HCT116 (cell line): ENCODE data around the gene COL26A1. TPM values are rescaled to one million over a fixed set of nuclear protein-coding genes. Genes with fewer than 3 reads are reported as not detected.

Experiments
- ATAC-seq: fragments of 200-7000 bp; cut with Tn5 transposase; 2 replicates; pipeline ENCODE4 v1.9.1; 2020; ENCODE audit warnings: mild to moderate bottlenecking, moderate library complexity
- BruUV-seq: library from RNA; stranded (reverse); fragments of 400-500 nt; replicated peaks from 2 replicates; lab custom pipeline; 2021; lab: Mats Ljungman, UMichigan
- CTCF ChIA-PET: fragments of 300-600 bp; sonication (Branson Sonifier 250); formaldehyde crosslinking; loops from one replicate; lab custom pipeline; 2021; ENCODE audit warnings: antibody characterized with exemption; lab: Charles Lee
- POLR2A ChIA-PET: fragments of 300-600, 350-600 bp; sonication (Branson Sonifier 250); formaldehyde crosslinking; loops from one replicate; lab custom pipeline; 2021; ENCODE audit warnings: antibody characterized with exemption; lab: Charles Lee
- RAD21 ChIA-PET, 2 experiments: fragments of 300-600 bp; sonication (Branson Sonifier 250); formaldehyde crosslinking; loops; one replicate each; lab custom pipeline; 2023; ENCODE audit warnings: low total read pairs in 2 of 2; ENCODE audit not compliant: uncharacterized antibody in 2 of 2, unreplicated experiment in 2 of 2, low non-redundant PET in 1 of 2; lab: Charles Lee
- DNase-seq: peaks from one replicate; pipeline ENCODE4 v3.0.0-alpha.2; 2010; ENCODE audit warnings: low read depth, low spot score
- H2AFZ ChIP-seq: fragments of 200-600 bp; shearing (Covaris generic), sonication (generic); 2 replicates; pipeline ENCODE4 v1.6.1; 2017; ENCODE audit warnings: low read depth, mixed run types, mixed read lengths, antibody characterized with exemption, low read length; ENCODE audit not compliant: poor library complexity, severe bottlenecking
- H3K27ac ChIP-seq: 2 replicates; pipeline ENCODE4 v1.5.1; 2012; ENCODE audit warnings: low read depth, low read length
- H3K27me3 ChIP-seq: fragments of 200-600 bp; sonication (generic); 2 replicates; pipeline ENCODE4 v1.6.1; 2016; ENCODE audit warnings: mixed run types, low read length, mixed read lengths; ENCODE audit not compliant: insufficient read depth
- H3K36me3 ChIP-seq, 2 experiments: fragments of 200-500 bp in 1 of 2; fragments of 200-600 bp in 1 of 2; sonication (Bioruptor generic) in 1 of 2; sonication (generic) in 1 of 2; 2 replicates each; pipeline versions ENCODE4 v1.5.1 to v1.6.1; 2014 to 2016; ENCODE audit warnings: low read length in 2 of 2, inconsistent platforms in 1 of 2, mixed read lengths in 1 of 2, mixed run types in 1 of 2; ENCODE audit not compliant: insufficient read depth in 2 of 2, control insufficient read depth in 1 of 2
- H3K4me1 ChIP-seq, 2 experiments: fragments of 200-600 bp in 1 of 2; sonication (generic) in 1 of 2; 2 replicates each; pipeline versions ENCODE4 v1.5.1 to v1.6.1; 2012 to 2017; ENCODE audit warnings: low read length in 2 of 2, inconsistent platforms in 1 of 2, mild to moderate bottlenecking in 1 of 2, mixed read lengths in 1 of 2, mixed run types in 1 of 2, moderate library complexity in 1 of 2; ENCODE audit not compliant: insufficient read depth in 2 of 2, control insufficient read depth in 1 of 2
- H3K4me2 ChIP-seq: fragments of 200-600 bp; sonication (generic); 2 replicates; pipeline ENCODE4 v1.6.1; 2017; ENCODE audit warnings: mixed run types, low read length, mixed read lengths
- H3K4me3 ChIP-seq, 2 experiments: fragments of 200-600 bp in 1 of 2; sonication (generic) in 1 of 2; replicated peaks in 1 of 2; 2 replicates each; pipeline ENCODE4 v1.5.1; 2011 to 2016; ENCODE audit warnings: low read length in 2 of 2, control low read depth in 1 of 2, low read depth in 1 of 2, mild to moderate bottlenecking in 1 of 2, mixed read lengths in 1 of 2, mixed run types in 1 of 2
- H3K79me2 ChIP-seq: fragments of 200-600 bp; sonication (generic); 2 replicates; pipeline ENCODE4 v1.6.1; 2017; ENCODE audit warnings: mild to moderate bottlenecking, mixed run types, low read length, moderate library complexity, mixed read lengths; ENCODE audit not compliant: insufficient read depth
- H3K9ac ChIP-seq: fragments of 200-600 bp; sonication (generic); 2 replicates; pipeline ENCODE4 v1.6.1; 2016; ENCODE audit warnings: low read length, mixed read lengths
- H3K9me2 ChIP-seq: fragments of 200-600 bp; sonication (generic), shearing (Covaris generic); 2 replicates; pipeline ENCODE4 v1.6.1; 2017; ENCODE audit warnings: mixed run types, mild to moderate bottlenecking, moderate library complexity; ENCODE audit not compliant: insufficient read depth
- H3K9me3 ChIP-seq, 2 experiments: fragments of 200-500 bp in 1 of 2; fragments of 200-600 bp in 1 of 2; sonication (Bioruptor generic) in 1 of 2; sonication (generic) in 1 of 2; 2 replicates each; pipeline ENCODE4 v1.6.1; 2014 to 2017; ENCODE audit warnings: low read length in 2 of 2, mixed read lengths in 2 of 2, inconsistent platforms in 1 of 2, low read depth in 1 of 2, mild to moderate bottlenecking in 1 of 2, mixed run types in 1 of 2, moderate library complexity in 1 of 2; ENCODE audit not compliant: control insufficient read depth in 1 of 2, insufficient read depth in 1 of 2
- H4K20me1 ChIP-seq: fragments of 200-600 bp; sonication (generic), shearing (Covaris generic); 2 replicates; pipeline ENCODE4 v1.6.1; 2017; ENCODE audit warnings: mixed run types, mild to moderate bottlenecking, moderate library complexity; ENCODE audit not compliant: insufficient read depth
- CEBPB ChIP-seq: IDR thresholded peaks from 2 replicates; pipeline ENCODE4 v1.6.1; 2012; ENCODE audit warnings: low read depth
- FOSL1 ChIP-seq: IDR thresholded peaks from 2 replicates; pipeline ENCODE4 v1.6.1; 2012; ENCODE audit warnings: low read depth
- POLR2AphosphoS5 ChIP-seq: IDR thresholded peaks from 2 replicates; pipeline ENCODE4 v1.6.1; 2011; ENCODE audit warnings: mild to moderate bottlenecking, low read depth, low read length, moderate library complexity
- SIN3A ChIP-seq: IDR thresholded peaks from 2 replicates; pipeline ENCODE4 v1.6.1; 2012; ENCODE audit warnings: low read depth
- intact Hi-C: fragments of 100-400 bp; cut with micrococcal nuclease; formaldehyde crosslinking; loops from 2 replicates; pipeline ENCODE4 v1.10.0; 2022
- total RNA-seq: library from RNA; stranded (reverse); gene quantifications from one replicate; pipeline ENCODE4 v1.2.1, GENCODE V29; 2021; ENCODE audit not compliant: unreplicated experiment
- TF ChIP-seq, protein P1 (sequence below): IDR thresholded peaks from 2 replicates; pipeline ENCODE4 v1.6.1; 2011; ENCODE audit warnings: mild to moderate bottlenecking, low read length, moderate library complexity; ENCODE audit not compliant: insufficient replicate concordance; ENCODE audit errors: extremely low read depth
- TF ChIP-seq, protein P2 (sequence below), 3 experiments: fragments of 200-600 bp in 1 of 3; sonication (generic) in 1 of 3; IDR thresholded peaks in 2 of 3; conservative IDR thresholded peaks in 1 of 3; 2 replicates each; pipeline ENCODE4 v1.5.1; 2012 to 2017; ENCODE audit warnings: low read depth in 2 of 3, low read length in 2 of 3, antibody characterized with exemption in 1 of 3, borderline replicate concordance in 1 of 3, control low read depth in 1 of 3, mild to moderate bottlenecking in 1 of 3, mixed read lengths in 1 of 3, mixed run types in 1 of 3, moderate library complexity in 1 of 3; ENCODE audit not compliant: insufficient read depth in 1 of 3

The COL26A1 gene
- total RNA-seq, 1 experiment from 2014 or later, result 0.27 TPM

DNA sequence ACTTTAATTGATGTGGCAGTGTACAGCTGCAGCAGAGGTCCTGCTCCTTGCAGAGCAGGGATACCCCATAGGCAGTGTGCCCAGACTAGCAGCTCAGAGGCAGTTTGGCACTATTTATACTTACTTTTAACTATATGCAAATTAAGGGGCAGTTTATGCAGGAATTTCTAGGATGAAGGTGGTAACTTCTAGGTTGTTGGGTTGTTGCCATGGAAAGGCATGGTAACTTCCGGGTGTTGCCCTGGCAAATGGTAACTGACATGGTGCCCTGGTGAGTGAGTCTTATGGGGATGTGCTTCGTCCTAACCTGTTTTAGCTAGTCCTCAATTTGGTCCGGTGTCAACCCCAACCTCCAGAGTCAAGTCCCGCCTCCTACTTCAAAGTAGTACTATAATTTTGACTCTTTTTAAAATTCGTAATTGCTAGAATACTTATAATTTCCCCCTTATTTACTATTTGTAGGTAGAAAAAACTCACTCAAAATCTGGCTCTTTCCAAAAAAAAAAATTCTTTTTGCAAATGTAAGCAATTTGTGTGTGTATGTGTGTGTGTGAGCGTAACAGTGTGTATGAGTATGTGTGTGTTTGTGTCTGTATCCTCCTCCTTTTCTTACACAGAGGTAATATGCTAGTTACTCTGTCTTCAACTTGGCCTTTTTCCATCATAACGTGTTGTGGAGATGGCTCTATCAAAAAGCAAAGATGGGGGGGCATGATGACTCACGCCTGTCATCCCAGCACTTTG lies 5.9 kb downstream of the COL26A1 start:
- peaks cover 0 to 12% of the 10 kb centered on the region in 2 experiments; a peak in 1 of 4 replicates for H3K4me1 ChIP-seq
- no peaks in the 10 kb centered on the region for H3K79me2 ChIP-seq
- POLR2A ChIA-PET, result no interaction called here
- no peak overlapping the region for H3K4me3 ChIP-seq
- intact Hi-C loops, result no loop called here
- DNase-seq, result no peak
- BruUV-seq, result no TSS peak
- H3K36me3 ChIP-seq, result no peaks in the 10 kb centered on the region
- H3K9me2 ChIP-seq, result no peaks in the 10 kb centered on the region
- no peak overlapping the region for H2AFZ ChIP-seq
- no peak overlapping the region for H3K9ac ChIP-seq
- TF ChIP-seq POLR2AphosphoS5 (no peak), SIN3A (no peak), CEBPB (no peak), FOSL1 (no peak)
- TF ChIP-seq, protein P1, sequence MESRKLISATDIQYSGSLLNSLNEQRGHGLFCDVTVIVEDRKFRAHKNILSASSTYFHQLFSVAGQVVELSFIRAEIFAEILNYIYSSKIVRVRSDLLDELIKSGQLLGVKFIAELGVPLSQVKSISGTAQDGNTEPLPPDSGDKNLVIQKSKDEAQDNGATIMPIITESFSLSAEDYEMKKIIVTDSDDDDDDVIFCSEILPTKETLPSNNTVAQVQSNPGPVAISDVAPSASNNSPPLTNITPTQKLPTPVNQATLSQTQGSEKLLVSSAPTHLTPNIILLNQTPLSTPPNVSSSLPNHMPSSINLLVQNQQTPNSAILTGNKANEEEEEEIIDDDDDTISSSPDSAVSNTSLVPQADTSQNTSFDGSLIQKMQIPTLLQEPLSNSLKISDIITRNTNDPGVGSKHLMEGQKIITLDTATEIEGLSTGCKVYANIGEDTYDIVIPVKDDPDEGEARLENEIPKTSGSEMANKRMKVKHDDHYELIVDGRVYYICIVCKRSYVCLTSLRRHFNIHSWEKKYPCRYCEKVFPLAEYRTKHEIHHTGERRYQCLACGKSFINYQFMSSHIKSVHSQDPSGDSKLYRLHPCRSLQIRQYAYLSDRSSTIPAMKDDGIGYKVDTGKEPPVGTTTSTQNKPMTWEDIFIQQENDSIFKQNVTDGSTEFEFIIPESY, result no peak
- TF ChIP-seq, protein P2, sequence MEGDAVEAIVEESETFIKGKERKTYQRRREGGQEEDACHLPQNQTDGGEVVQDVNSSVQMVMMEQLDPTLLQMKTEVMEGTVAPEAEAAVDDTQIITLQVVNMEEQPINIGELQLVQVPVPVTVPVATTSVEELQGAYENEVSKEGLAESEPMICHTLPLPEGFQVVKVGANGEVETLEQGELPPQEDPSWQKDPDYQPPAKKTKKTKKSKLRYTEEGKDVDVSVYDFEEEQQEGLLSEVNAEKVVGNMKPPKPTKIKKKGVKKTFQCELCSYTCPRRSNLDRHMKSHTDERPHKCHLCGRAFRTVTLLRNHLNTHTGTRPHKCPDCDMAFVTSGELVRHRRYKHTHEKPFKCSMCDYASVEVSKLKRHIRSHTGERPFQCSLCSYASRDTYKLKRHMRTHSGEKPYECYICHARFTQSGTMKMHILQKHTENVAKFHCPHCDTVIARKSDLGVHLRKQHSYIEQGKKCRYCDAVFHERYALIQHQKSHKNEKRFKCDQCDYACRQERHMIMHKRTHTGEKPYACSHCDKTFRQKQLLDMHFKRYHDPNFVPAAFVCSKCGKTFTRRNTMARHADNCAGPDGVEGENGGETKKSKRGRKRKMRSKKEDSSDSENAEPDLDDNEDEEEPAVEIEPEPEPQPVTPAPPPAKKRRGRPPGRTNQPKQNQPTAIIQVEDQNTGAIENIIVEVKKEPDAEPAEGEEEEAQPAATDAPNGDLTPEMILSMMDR (IDR thresholded peaks at IDR 0.05 in 2 of 3, conservative IDR thresholded peaks at IDR 0.05 in 1 of 3; ENCODE audit: borderline replicate concordance in 1 of 3, insufficient read depth in 1 of 3, low read depth in 2 of 3, low read length in 2 of 3), result no peak
- ATAC-seq, result no peak
- H3K4me2 ChIP-seq, result no peak overlapping the region
- RAD21 ChIA-PET, result no interaction called here
- peaks cover 0 to 3% of the 10 kb centered on the region in 2 experiments; a peak in 1 of 4 replicates for H3K9me3 ChIP-seq
- H4K20me1 ChIP-seq, result no peaks in the 10 kb centered on the region
- no peaks in the 10 kb centered on the region for H3K27me3 ChIP-seq
- CTCF ChIA-PET, result no interaction called here
- no peak overlapping the region for H3K27ac ChIP-seq
